ENCODE measurements around the gene GTF2E1. TPM values are rescaled to one million over a fixed set of nuclear protein-coding genes. Genes with fewer than 3 reads are reported as not detected.

GTF2E1 gene
- total and polyA plus RNA-seq, 9 of the 15 experiments (the other 6 are each of a cell fraction or from before 2014, with no cell fraction given) = 12.9 to 23.5 (median 15.4) TPM

- Histone ChIP-seq H4K20me1 (replicated peaks; ENCODE audit: control insufficient read depth, insufficient read depth, low read length) (no peaks in the 10 kb centered on the region), H3K9me3 (replicated peaks; ENCODE audit: control insufficient read depth, insufficient read depth, low read depth, low read length) (no peaks in the 10 kb centered on the region), H3K4me1 (replicated peaks in 1 of 2; ENCODE audit: control insufficient read depth in 2 of 2, insufficient read depth in 2 of 2, low read length in 2 of 2) (peaks cover 0 to 5% of the 10 kb centered on the region in 2 experiments; a peak in 3 of 5 replicates), H3K36me3 (ENCODE audit: control insufficient read depth, insufficient read depth, low read length) (peaks cover 13% of the 10 kb centered on the region; the same call in 2 of the 3 replicates), H3K79me2 (ENCODE audit: control insufficient read depth, insufficient read depth, low read length) (peaks cover 43% of the 10 kb centered on the region), H3K27ac (ENCODE audit: extremely low read depth, low read depth, low read length) (no peak overlapping the region), H2AFZ (ENCODE audit: low read depth, low read length) (no peak overlapping the region), H3K4me2 (ENCODE audit: insufficient read depth, low read length) (no peak overlapping the region), H3K4me3 (no peak overlapping the region), H3K9me1 (ENCODE audit: control insufficient read depth, insufficient read depth, low read length) (no peaks in the 10 kb centered on the region), H3K27me3 (ENCODE audit: control insufficient read depth in 2 of 2, insufficient read depth in 2 of 2, low read length in 2 of 2) (no peaks in the 10 kb centered on the region), H3K9ac (ENCODE audit: insufficient read depth in 1 of 2, low read depth in 2 of 2, low read length in 2 of 2) (no peak overlapping the region)
- CTCF ChIA-PET (ENCODE audit: low intra/inter-chr PET ratio) = no interaction called here
- DNase-seq (ENCODE audit: extremely low read depth in 1 of 4, low spot score in 3 of 4) (no peak), ATAC-seq (no peak), FAIRE-seq (no peak)
- POLR2A ChIA-PET = no interaction called here
- intact Hi-C loops (cut with micrococcal nuclease) = no loop called here
- in situ Hi-C loops (cut with MboI) = no loop called here
- WGBS (ENCODE audit: insufficient coverage, low coverage, missing lambda C conversion rate) = 90% methylated on average over 3 of the region's 3 CpGs
- BruUV-seq (replicated peaks) = no TSS peak
- TF ChIP-seq MTA3 (IDR thresholded peaks at IDR 0.05; ENCODE audit: borderline replicate concordance) (no peak), DLX4 (CRISPR knock-in tag; IDR thresholded peaks at IDR 0.05) (no peak), NBN (IDR thresholded peaks at IDR 0.05; ENCODE audit: low read depth) (no peak)
Measured at GRCh38 chr3:120766576-120766975, 24.0 kb downstream of the GTF2E1 start.

- H2AFZ ChIP-seq (ENCODE audit: low read depth, low read length) = no peak overlapping the region
- in situ Hi-C loops (cut with MboI) = no loop called here
- H3K9me1 ChIP-seq (ENCODE audit: control insufficient read depth, insufficient read depth, low read length) = no peaks in the 10 kb centered on the region
- no peaks in the 10 kb centered on the region for H4K20me1 ChIP-seq (replicated peaks; ENCODE audit: control insufficient read depth, insufficient read depth, low read length)
- CTCF ChIA-PET (ENCODE audit: low intra/inter-chr PET ratio) = no interaction called here
- H3K4me3 ChIP-seq = no peak overlapping the region
- no peak for ATAC-seq
- peaks cover 18% of the 10 kb centered on the region; the same call in 2 of the 3 replicates for H3K36me3 ChIP-seq (ENCODE audit: control insufficient read depth, insufficient read depth, low read length)
- no peaks in the 10 kb centered on the region for H3K9me3 ChIP-seq (replicated peaks; ENCODE audit: control insufficient read depth, insufficient read depth, low read depth, low read length)
- no peak overlapping the region for H3K9ac ChIP-seq (ENCODE audit: insufficient read depth in 1 of 2, low read depth in 2 of 2, low read length in 2 of 2)
- no peak overlapping the region for H3K27ac ChIP-seq (ENCODE audit: extremely low read depth, low read depth, low read length)
- intact Hi-C loops (cut with micrococcal nuclease) = no loop called here
- peaks cover 0 to 5% of the 10 kb centered on the region in 2 experiments; a peak in 3 of 5 replicates for H3K4me1 ChIP-seq (replicated peaks in 1 of 2; ENCODE audit: control insufficient read depth in 2 of 2, insufficient read depth in 2 of 2, low read length in 2 of 2)
- H3K79me2 ChIP-seq (ENCODE audit: control insufficient read depth, insufficient read depth, low read length) = peaks cover 43% of the 10 kb centered on the region
- H3K27me3 ChIP-seq (ENCODE audit: control insufficient read depth in 2 of 2, insufficient read depth in 2 of 2, low read length in 2 of 2) = no peaks in the 10 kb centered on the region
- POLR2A ChIA-PET = no interaction called here
- no peak for FAIRE-seq
- no TSS peak for BruUV-seq (replicated peaks)
- no peak overlapping the region for H3K4me2 ChIP-seq (ENCODE audit: insufficient read depth, low read length)
- no peak for DNase-seq (ENCODE audit: extremely low read depth in 1 of 4, low spot score in 3 of 4)
- WGBS (ENCODE audit: insufficient coverage, low coverage, missing lambda C conversion rate) = 60% methylated on average over 1 of the region's 1 CpG
- no peak for TF ChIP-seq ZNF512 (tag; IDR thresholded peaks at IDR 0.05)
- no peak for TF ChIP-seq CREM (IDR thresholded peaks at IDR 0.05; ENCODE audit: low read depth)
- no peak for TF ChIP-seq TBP (optimal IDR thresholded peaks at IDR 0.05; ENCODE audit: low read depth, low read length)
- no peak for TF ChIP-seq TCFL5 (CRISPR knock-in tag; conservative IDR thresholded peaks at IDR 0.05)
- no peak for TF ChIP-seq CGGBP1 (CRISPR knock-in tag; IDR thresholded peaks at IDR 0.05)
- TF ChIP-seq HMG20B (CRISPR knock-in tag; IDR thresholded peaks at IDR 0.05) = no peak
- no peak for TF ChIP-seq EP400 (IDR thresholded peaks at IDR 0.05)
- TF ChIP-seq BRD9 (IDR thresholded peaks at IDR 0.05; ENCODE audit: low read depth, partially characterized antibody) = no peak
- TF ChIP-seq ZNF583 (CRISPR knock-in tag; IDR thresholded peaks at IDR 0.05) = no peak
- TF ChIP-seq PML (IDR thresholded peaks at IDR 0.05; ENCODE audit: low read length) = no peak
- no peak for TF ChIP-seq ZNF174 (CRISPR knock-in tag; IDR thresholded peaks at IDR 0.05)
- TF ChIP-seq BDP1 (IDR thresholded peaks at IDR 0.05; ENCODE audit: insufficient read depth, insufficient read length) = no peak
- no peak for TF ChIP-seq CSDE1 (IDR thresholded peaks at IDR 0.05)
Measured at GRCh38 chr3:120767106-120767505, 24.6 kb downstream of the GTF2E1 start.
